Adrenal gland (tissue), 12 donors: Measurements from ENCODE around the gene ERN1. TPM values are rescaled to one million over a fixed set of nuclear protein-coding genes. Genes with fewer than 3 reads are reported as not detected.
A peak's percentile ranks its signal among the peaks of the same experiment; 100 is the strongest.

Source experiments
- DNase-seq, 7 donors: peaks; one replicate each; pipeline ENCODE4 v3.0.0-alpha.2; 2019 to 2020
- H3K27ac ChIP-seq, 5 donors: fragments of 200-600 bp; sonication (generic) in 4 of 5; 1 replicate in 3 of 5; 2 replicates in 2 of 5; pipeline versions ENCODE4 v1.5.1 to v1.8.0; 2016 to 2020; ENCODE audit warnings: mild to moderate bottlenecking in 1 of 5
- H3K27me3 ChIP-seq: fragments of 200-600 bp; 2 replicates; pipeline ENCODE4 v1.8.0; 2021
- H3K36me3 ChIP-seq, 2 donors: fragments of 200-600 bp; replicated peaks in 1 of 2; 1 replicate in 1 of 2; 2 replicates in 1 of 2; pipeline versions ENCODE4 v1.5.1 to v1.8.0; 2018 to 2022
- H3K4me1 ChIP-seq, 2 donors: fragments of 200-600 bp; replicated peaks in 1 of 2; 1 replicate in 1 of 2; 2 replicates in 1 of 2; pipeline versions ENCODE4 v1.5.1 to v1.8.0; 2018 to 2021
- H3K4me3 ChIP-seq, 4 donors: fragments of 200-600 bp; sonication (generic) in 3 of 4; one replicate each; pipeline ENCODE4 v1.5.1; 2016 to 2018
- H3K9me3 ChIP-seq, 3 donors: fragments of 200-600 bp; sonication (generic) in 1 of 3; replicated peaks in 1 of 3; 1 replicate in 2 of 3; 2 replicates in 1 of 3; pipeline versions ENCODE4 v1.5.1 to v1.8.0; 2016 to 2021
- CTCF ChIP-seq, 6 experiments: fragments of 450-650 bp in 4 of 6; fragments of 200-600 bp in 2 of 6; sonication (generic) in 1 of 6; IDR thresholded peaks; 1 replicate in 5 of 6; 2 replicates in 1 of 6; pipeline versions ENCODE4 v1.5.1 to v1.8.0; 2016 to 2021; ENCODE audit warnings: antibody characterized with exemption in 6 of 6, mild to moderate bottlenecking in 2 of 6, moderate library complexity in 1 of 6
- POLR2A ChIP-seq, 2 donors: fragments of 450-650 bp; IDR thresholded peaks; one replicate each; pipeline ENCODE4 v1.6.1; 2017; ENCODE audit warnings: antibody characterized with exemption in 2 of 2, mild to moderate bottlenecking in 2 of 2, moderate library complexity in 1 of 2
- WGBS, 4 donors: extraction: QIAGEN DNeasy Blood & Tissue Kit in 2 of 4; methylation state at CpG; one replicate each; pipeline versions ENCODE4 v1.1.5 to v1.1.7; 2013 to 2017; 5-methylcytosine and 5-hydroxymethylcytosine counted together
- intact Hi-C, 2 donors: fragments of 100-400 bp; cut with DNase I; formaldehyde crosslinking; loops; one replicate each; pipeline versions ENCODE4 v1.14.1 to v1.15.0; 2022 to 2023
- polyA plus RNA-seq, 3 donors: library from polyadenylated mRNA; stranded (reverse); fragments of 200-250 nt in 2 of 3; fragments of 350-450 nt in 1 of 3; fragmentation: Illumina TruSeq in 1 of 3; extraction: RNeasy Lipid Tissue Mini Kit (QIAGEN cat#74804) in 1 of 3; gene quantifications; one replicate each; pipeline ENCODE4 v1.2.3, GENCODE V29; 2013 to 2014
- total RNA-seq, 9 donors: library from RNA; depleted of rRNA in 4 of 9; stranded (reverse); fragments of >200 nt in 4 of 9; fragments of 120-200 nt in 1 of 9; fragmentation: NEBNext Ultra II Directional in 1 of 9; extraction: Animal tissue kit (Norgen Biotek cat#: 25700) in 1 of 9; gene quantifications; one replicate each; pipeline versions ENCODE4 v1.1.0 to v1.2.4, GENCODE V29; 2013 to 2023
- donor health status: healthy with polysubstance abuse.
- donor health status: Bipolar disorder and iron deficiency.
- donor health status: DM: yes; HTN: yes; CAD: no.
- donor health status: DM: no; HTN: no; CAD: no.
- donor health status: DM: no; HTN: no; CAD: no.
- donor health status: DM: yes; HTN: yes; CAD: no.

The ERN1 gene
- total and polyA plus RNA-seq, 12 donors: 31.9 to 205 (median 63.1) TPM

DNA sequence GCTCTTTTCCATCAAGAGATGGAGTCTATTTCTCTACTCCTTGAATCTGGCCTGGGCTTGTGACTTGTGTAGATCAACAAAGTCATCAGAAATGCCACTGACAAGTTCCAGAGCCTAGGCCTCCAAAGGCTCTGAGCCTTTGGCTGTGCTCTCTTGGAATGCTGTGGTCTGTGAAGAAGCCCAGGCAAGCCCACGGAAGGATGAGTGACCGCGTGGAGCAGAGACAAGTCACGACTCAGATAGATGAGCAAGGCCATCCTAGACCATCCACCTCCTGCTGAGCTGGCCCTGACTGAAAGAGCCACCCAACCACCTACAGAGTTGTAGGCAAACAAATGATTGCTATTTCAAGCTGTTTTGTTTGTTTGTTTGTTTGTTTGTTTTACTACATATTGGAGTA is 97.9 kb downstream of the ERN1 start:
- Histone ChIP-seq H3K36me3 (no peaks in the 10 kb centered on the region), H3K27ac (no peak overlapping the region), H3K4me3 (no peak overlapping the region), H3K9me3 (no peaks in the 10 kb centered on the region), H3K4me1 (no peaks in the 10 kb centered on the region), H3K27me3 (no peaks in the 10 kb centered on the region)
- no peak for TF ChIP-seq CTCF (IDR thresholded peaks at IDR 0.05)
- no peak for TF ChIP-seq POLR2A (IDR thresholded peaks at IDR 0.05)
- DNase-seq: peak in 2 of 7 donors; percentile 22 to 27
- WGBS, 4 donors: 87 to 90% (median 88%) methylated on average over 4 of the region's 4 CpGs
- intact Hi-C loops: loop anchor here (10.0 kb wide), 2 partner anchors 103 to 253 kb away; partner anchors contain the start of gene ERN1 (in 1 of the 2)

- Histone ChIP-seq H3K9me3 (no peaks in the 10 kb centered on the region), H3K36me3 (no peaks in the 10 kb centered on the region), H3K27me3 (no peaks in the 10 kb centered on the region), H3K27ac (peak overlapping the region in 1 of 5 donors; percentile 33), H3K4me3 (no peak overlapping the region), H3K4me1 (peaks cover 0 to 10% of the 10 kb centered on the region in 2 donors)
- intact Hi-C loops: loop anchor here (5.0 to 10.0 kb wide), 2 partner anchors 103 to 114 kb away; partner anchors contain the start of genes CSHL1 (in 1 of the 2), ERN1 (in 1 of the 2) and GH1 (in 1 of the 2)
- 20 to 40% (median 22%) methylated on average over 3 of the region's 3 CpGs for WGBS, 4 donors
- peak; percentile 61 to 83 (median 70) for DNase-seq
- TF ChIP-seq CTCF (IDR thresholded peaks at IDR 0.05) (peak; percentile 58 to 86 (median 68)), POLR2A (IDR thresholded peaks at IDR 0.05) (no peak)
These were observed 101.0 kb downstream of the ERN1 start for GRCh38 chr17:64028874-64029464.

- peaks cover 0 to 10% of the 10 kb centered on the region in 2 donors for H3K4me1 ChIP-seq
- intact Hi-C loops: loop anchor here (2.0 to 10.0 kb wide), 3 partner anchors 106 to 111 kb away; partner anchors contain the start of genes GH1 (in 2 of the 2), CSHL1 (in 1 of the 2) and ERN1 (in 1 of the 2)
- DNase-seq: peak; percentile 76 to 88 (median 87)
- TF ChIP-seq POLR2A (IDR thresholded peaks at IDR 0.05): no peak
- peak; percentile 88 to 97 (median 93) for TF ChIP-seq CTCF (IDR thresholded peaks at IDR 0.05)
- H3K36me3 ChIP-seq: no peaks in the 10 kb centered on the region
- no peaks in the 10 kb centered on the region for H3K27me3 ChIP-seq
- 3 to 6% (median 4%) methylated on average over 10 to 21 of the region's 21 CpGs for WGBS, 4 donors
- no peaks in the 10 kb centered on the region for H3K9me3 ChIP-seq
- H3K4me3 ChIP-seq: peak overlapping the region in 1 of 4 donors; percentile 35
- peak overlapping the region in 3 of 5 donors; percentile 28 to 56 (median 39) for H3K27ac ChIP-seq
These were observed 104.1 kb downstream of the ERN1 start for GRCh38 chr17:64025732-64026294.
